GM23248 (cell line): ENCODE measurements around the gene TRIM26.

Experiments
- EZH2 ChIP-seq: fragments of 200-600 bp; sonication (generic); IDR thresholded peaks from 2 replicates; pipeline ENCODE4 v1.6.1; 2018; ENCODE audit warnings: antibody characterized with exemption, mild to moderate bottlenecking; ENCODE audit not compliant: insufficient read depth, poor library complexity, severe bottlenecking
- EZH2phosphoT487 ChIP-seq: fragments of 200-600 bp; sonication (generic); IDR thresholded peaks from 2 replicates; pipeline ENCODE4 v1.6.1; 2018; ENCODE audit warnings: antibody characterized with exemption, moderate library complexity, mild to moderate bottlenecking, low read depth; ENCODE audit not compliant: insufficient read depth

DNA sequence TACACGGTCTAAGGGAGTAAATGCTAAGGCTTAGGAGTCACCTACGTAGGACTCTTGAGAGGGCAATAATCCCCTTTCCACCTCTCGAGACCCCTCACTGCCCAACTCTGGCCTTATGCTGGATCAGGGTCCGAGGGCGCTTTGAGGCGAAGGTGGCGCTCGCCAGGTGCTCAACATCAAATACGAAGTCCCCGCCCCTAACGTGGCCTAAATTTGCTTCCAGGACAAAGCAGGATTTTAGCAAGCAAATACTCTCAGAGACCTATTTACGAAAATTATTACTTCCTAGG, 406 bp upstream of the TRIM26 start:
- TF ChIP-seq EZH2 (no peak), EZH2phosphoT487 (no peak)
